Upper lobe of left lung (tissue), 4 donors: ENCODE measurements around the gene ERMP1.

Experiments used
- CTCF ChIP-seq, 6 experiments: fragments of 450-650 bp in 4 of 6; fragments of 200-600 bp in 2 of 6; sonication (generic) in 2 of 6; IDR thresholded peaks; one replicate each; pipeline ENCODE4 v1.5.1; 2016 to 2019; ENCODE audit warnings: antibody characterized with exemption in 6 of 6
- POLR2A ChIP-seq, 4 donors: fragments of 450-650 bp; IDR thresholded peaks; one replicate each; pipeline ENCODE4 v1.5.1; 2016 to 2017; ENCODE audit warnings: antibody characterized with exemption in 4 of 4, mild to moderate bottlenecking in 2 of 4
- POLR2AphosphoS5 ChIP-seq, 2 donors: sonication (generic); formaldehyde crosslinking; IDR thresholded peaks; one replicate each; pipeline ENCODE4 v1.5.1; 2017; ENCODE audit warnings: antibody characterized with exemption in 2 of 2

- no peak for TF ChIP-seq CTCF (IDR thresholded peaks at IDR 0.05)
- TF ChIP-seq POLR2A (IDR thresholded peaks at IDR 0.05), result no peak
- TF ChIP-seq POLR2AphosphoS5 (IDR thresholded peaks at IDR 0.05), result no peak
Measured at GRCh38 chr9:5735072-5735471, 97.8 kb downstream of the ERMP1 start.
